Body of pancreas (tissue), 4 donors: ENCODE data around the gene RPGRIP1.

Source experiments
- CTCF ChIP-seq, 7 experiments: fragments of 450-650 bp in 4 of 7; fragments of 200-600 bp in 3 of 7; sonication (generic) in 3 of 7; IDR thresholded peaks; one replicate each; pipeline ENCODE4 v1.5.1; 2016 to 2019; ENCODE audit warnings: antibody characterized with exemption in 7 of 7
- POLR2A ChIP-seq, 3 donors: fragments of 450-650 bp; IDR thresholded peaks; one replicate each; pipeline ENCODE4 v1.6.1; 2016; ENCODE audit warnings: antibody characterized with exemption in 3 of 3, mild to moderate bottlenecking in 2 of 3

- no peak for TF ChIP-seq CTCF (IDR thresholded peaks at IDR 0.05)
- TF ChIP-seq POLR2A (IDR thresholded peaks at IDR 0.05), result no peak
Measured at GRCh38 chr14:21268617-21269251, 11.1 kb upstream of the RPGRIP1 start.
